ENCODE measurements around the gene TMEM200A. TPM values are rescaled to one million over a fixed set of nuclear protein-coding genes. Genes with fewer than 3 reads are reported as not detected.

Gene TMEM200A
- total and polyA plus RNA-seq, 3 donors from 2014 or later: 3.6 to 5.5 (median 5.5) TPM

DNA sequence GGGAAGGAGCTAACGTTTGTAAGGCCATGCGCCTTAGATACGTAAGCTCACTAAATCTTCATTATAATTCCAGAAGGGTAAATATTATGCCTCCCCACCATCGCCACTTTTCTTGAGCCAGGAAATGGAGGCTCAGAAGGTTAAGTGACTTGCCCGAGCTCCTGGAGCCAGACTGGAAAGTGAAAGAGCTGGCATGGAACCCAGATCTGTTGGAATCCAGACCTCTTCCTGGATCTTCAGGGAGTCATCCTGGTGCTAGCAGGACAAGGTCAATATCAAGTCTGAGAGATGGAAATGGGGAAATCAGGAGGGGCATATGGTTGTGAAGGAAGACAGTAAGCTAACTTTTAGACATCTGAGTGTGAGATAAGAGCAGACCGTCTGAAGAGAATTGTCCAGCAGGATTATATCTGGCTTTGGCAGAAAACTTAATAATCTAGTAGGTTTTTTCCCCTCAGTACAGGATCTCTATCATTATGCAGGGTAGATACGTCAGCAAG lies 6.2 kb downstream of the TMEM200A start:
- intact Hi-C loops (cut with DNase I; ENCODE audit: low total_unique reads): no loop called here
- Histone ChIP-seq H3K36me3 (ENCODE audit: low read depth, missing control alignments) (no peaks in the 10 kb centered on the region), H3K9me3 (no peaks in the 10 kb centered on the region), H3K4me3 (no peak overlapping the region), H3K4me1 (no peaks in the 10 kb centered on the region), H3K27me3 (no peaks in the 10 kb centered on the region), H3K27ac (no peak overlapping the region)
- no peak for DNase-seq
- WGBS, 2 donors: 62 to 64% methylated on average over 7 of the region's 7 CpGs
- TF ChIP-seq, protein P1, sequence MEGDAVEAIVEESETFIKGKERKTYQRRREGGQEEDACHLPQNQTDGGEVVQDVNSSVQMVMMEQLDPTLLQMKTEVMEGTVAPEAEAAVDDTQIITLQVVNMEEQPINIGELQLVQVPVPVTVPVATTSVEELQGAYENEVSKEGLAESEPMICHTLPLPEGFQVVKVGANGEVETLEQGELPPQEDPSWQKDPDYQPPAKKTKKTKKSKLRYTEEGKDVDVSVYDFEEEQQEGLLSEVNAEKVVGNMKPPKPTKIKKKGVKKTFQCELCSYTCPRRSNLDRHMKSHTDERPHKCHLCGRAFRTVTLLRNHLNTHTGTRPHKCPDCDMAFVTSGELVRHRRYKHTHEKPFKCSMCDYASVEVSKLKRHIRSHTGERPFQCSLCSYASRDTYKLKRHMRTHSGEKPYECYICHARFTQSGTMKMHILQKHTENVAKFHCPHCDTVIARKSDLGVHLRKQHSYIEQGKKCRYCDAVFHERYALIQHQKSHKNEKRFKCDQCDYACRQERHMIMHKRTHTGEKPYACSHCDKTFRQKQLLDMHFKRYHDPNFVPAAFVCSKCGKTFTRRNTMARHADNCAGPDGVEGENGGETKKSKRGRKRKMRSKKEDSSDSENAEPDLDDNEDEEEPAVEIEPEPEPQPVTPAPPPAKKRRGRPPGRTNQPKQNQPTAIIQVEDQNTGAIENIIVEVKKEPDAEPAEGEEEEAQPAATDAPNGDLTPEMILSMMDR (IDR thresholded peaks at IDR 0.05): no peak
- no peak for TF ChIP-seq POLR2A (IDR thresholded peaks at IDR 0.05)

DNA sequence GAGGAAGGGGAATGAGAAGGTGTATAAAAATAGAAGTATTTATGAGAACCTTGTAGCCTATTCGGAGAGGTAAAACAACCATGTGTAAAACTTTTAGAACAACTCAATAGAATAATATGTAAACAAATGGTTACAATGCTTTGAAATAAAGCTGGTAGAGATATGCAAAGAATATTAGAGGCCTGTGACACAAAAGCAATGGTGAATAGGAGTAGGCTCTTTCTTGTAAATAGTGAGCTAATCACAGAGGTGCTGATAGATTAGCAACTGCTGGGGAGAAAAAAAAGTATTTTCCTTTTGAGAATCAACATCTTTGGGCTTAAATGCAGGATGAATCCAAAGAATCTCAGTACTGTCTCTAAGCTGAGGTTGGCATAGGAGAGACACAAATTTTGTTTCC lies 7.0 kb downstream of the TMEM200A start:
- H3K4me1 ChIP-seq: no peaks in the 10 kb centered on the region
- no peaks in the 10 kb centered on the region for H3K27me3 ChIP-seq
- no peak for TF ChIP-seq POLR2A (IDR thresholded peaks at IDR 0.05)
- TF ChIP-seq, protein P1 (IDR thresholded peaks at IDR 0.05): no peak
- H3K4me3 ChIP-seq: no peak overlapping the region
- intact Hi-C loops (cut with DNase I; ENCODE audit: low total_unique reads): no loop called here
- no peak overlapping the region for H3K27ac ChIP-seq
- DNase-seq: no peak
- H3K36me3 ChIP-seq (ENCODE audit: low read depth, missing control alignments): no peaks in the 10 kb centered on the region
- whole genome bisulfite sequencing, 2 donors: 83 to 86% methylated on average over 1 of the region's 1 CpG
- H3K9me3 ChIP-seq: no peaks in the 10 kb centered on the region

DNA sequence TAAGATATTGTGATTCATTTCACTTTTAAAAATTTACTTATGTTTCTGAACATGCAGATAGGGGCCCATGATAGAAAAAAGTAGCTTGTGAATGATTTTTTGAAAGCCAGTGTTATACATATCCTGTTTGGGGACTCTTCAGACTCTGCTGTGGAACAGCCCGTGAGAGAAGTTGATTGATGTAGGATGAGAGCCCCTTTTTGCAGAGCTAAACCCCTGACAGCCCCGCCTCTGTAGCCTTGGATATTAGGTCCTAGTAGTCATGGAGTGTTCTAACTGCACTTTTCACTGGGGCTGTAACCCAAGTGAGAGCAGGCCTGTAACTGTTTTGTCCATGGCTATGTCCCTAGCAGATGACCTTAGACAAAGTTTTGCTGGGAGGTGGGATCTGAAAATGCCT lies 8.2 kb downstream of the TMEM200A start:
- intact Hi-C loops (cut with DNase I; ENCODE audit: low total_unique reads): no loop called here
- Histone ChIP-seq H3K27me3 (no peaks in the 10 kb centered on the region), H3K9me3 (no peaks in the 10 kb centered on the region), H3K4me1 (no peaks in the 10 kb centered on the region), H3K27ac (no peak overlapping the region), H3K36me3 (ENCODE audit: low read depth, missing control alignments) (no peaks in the 10 kb centered on the region), H3K4me3 (no peak overlapping the region)
- 43 to 78% methylated on average over 2 of the region's 2 CpGs for WGBS, 2 donors
- TF ChIP-seq, protein P1 (IDR thresholded peaks at IDR 0.05): no peak
- TF ChIP-seq POLR2A (IDR thresholded peaks at IDR 0.05): no peak
- no peak for DNase-seq

DNA sequence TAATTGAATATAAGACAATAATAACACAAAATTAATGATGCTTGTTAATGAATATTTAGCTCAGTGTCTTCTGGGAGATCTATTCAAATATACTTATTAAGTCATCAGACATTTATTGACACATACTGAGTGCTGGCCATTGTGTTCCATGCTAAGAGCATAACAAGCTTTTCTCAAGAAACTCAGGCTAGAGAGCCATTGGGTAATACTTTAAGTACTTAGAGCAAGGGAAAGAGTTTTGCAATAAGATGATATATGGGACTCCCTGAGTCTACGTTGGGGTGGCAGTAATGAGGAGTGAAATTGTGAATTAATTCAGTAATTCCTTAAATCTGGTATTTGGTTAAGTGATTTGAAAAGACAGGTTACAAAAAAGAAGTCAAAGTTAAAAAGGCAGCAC lies 11.1 kb downstream of the TMEM200A start:
- no peak for DNase-seq
- H3K27me3 ChIP-seq: no peaks in the 10 kb centered on the region
- 40 to 92% methylated on average over 1 of the region's 1 CpG for WGBS, 2 donors
- no peak overlapping the region for H3K4me3 ChIP-seq
- no peaks in the 10 kb centered on the region for H3K36me3 ChIP-seq (ENCODE audit: low read depth, missing control alignments)
- no peaks in the 10 kb centered on the region for H3K9me3 ChIP-seq
- intact Hi-C loops (cut with DNase I; ENCODE audit: low total_unique reads): no loop called here
- no peaks in the 10 kb centered on the region for H3K4me1 ChIP-seq
- H3K27ac ChIP-seq: no peak overlapping the region
- TF ChIP-seq POLR2A (IDR thresholded peaks at IDR 0.05): no peak
- TF ChIP-seq, protein P1 (IDR thresholded peaks at IDR 0.05): no peak

DNA sequence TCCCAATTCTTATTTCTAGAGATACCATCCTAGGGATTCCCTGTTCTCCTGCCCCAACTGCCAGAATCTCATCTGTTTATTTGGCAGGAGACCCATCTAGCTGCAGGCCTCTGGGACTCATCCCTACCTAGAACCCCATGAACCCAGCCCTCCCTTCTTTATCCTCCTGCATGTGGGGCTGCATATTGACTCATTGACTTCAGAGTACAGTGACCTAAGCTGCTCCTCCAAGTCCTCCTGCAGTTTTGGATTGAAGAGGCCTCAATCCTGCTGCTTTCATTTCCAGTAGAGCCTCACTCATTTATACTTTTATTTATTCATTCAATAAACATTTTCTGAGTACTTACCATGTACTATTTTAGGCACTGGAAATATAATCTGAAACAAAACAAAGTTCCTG lies 11.6 kb downstream of the TMEM200A start:
- intact Hi-C loops (cut with DNase I; ENCODE audit: low total_unique reads): no loop called here
- H3K27me3 ChIP-seq: no peaks in the 10 kb centered on the region
- H3K36me3 ChIP-seq (ENCODE audit: low read depth, missing control alignments): no peaks in the 10 kb centered on the region
- no peak for DNase-seq
- H3K4me1 ChIP-seq: no peaks in the 10 kb centered on the region
- no peaks in the 10 kb centered on the region for H3K9me3 ChIP-seq
- H3K4me3 ChIP-seq: no peak overlapping the region
- H3K27ac ChIP-seq: no peak overlapping the region
- TF ChIP-seq, protein P1 (IDR thresholded peaks at IDR 0.05): no peak
- no peak for TF ChIP-seq POLR2A (IDR thresholded peaks at IDR 0.05)

Measured in testis (tissue), 3 donors.